ENCODE measurements around the gene AIF1L.

The AIF1L gene

DNA sequence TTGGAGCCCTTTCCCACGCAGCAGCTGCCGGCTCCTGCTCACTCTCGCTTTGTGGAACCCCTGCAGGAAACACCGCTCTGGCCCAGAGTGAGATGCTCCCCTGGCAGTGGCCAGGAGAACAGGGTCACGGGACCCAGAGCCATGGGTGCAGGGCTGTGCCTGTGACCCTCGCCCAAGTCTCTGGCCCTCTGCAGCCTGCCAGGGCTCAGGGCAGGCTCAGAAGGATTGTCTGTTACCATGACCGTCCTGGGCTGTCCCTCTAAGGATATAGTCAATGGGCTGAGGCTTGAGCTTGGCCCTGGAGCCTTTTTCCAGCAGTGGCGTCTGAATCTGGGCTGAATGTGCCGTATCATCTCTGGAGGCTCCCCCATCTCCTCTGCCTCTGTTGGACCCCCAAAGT is 28.7 kb upstream of the AIF1L start:
- TF ChIP-seq, protein P1, sequence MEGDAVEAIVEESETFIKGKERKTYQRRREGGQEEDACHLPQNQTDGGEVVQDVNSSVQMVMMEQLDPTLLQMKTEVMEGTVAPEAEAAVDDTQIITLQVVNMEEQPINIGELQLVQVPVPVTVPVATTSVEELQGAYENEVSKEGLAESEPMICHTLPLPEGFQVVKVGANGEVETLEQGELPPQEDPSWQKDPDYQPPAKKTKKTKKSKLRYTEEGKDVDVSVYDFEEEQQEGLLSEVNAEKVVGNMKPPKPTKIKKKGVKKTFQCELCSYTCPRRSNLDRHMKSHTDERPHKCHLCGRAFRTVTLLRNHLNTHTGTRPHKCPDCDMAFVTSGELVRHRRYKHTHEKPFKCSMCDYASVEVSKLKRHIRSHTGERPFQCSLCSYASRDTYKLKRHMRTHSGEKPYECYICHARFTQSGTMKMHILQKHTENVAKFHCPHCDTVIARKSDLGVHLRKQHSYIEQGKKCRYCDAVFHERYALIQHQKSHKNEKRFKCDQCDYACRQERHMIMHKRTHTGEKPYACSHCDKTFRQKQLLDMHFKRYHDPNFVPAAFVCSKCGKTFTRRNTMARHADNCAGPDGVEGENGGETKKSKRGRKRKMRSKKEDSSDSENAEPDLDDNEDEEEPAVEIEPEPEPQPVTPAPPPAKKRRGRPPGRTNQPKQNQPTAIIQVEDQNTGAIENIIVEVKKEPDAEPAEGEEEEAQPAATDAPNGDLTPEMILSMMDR (IDR thresholded peaks at IDR 0.05; ENCODE audit: low read depth, low read length, missing control alignments), result no peak
- DNase-seq (ENCODE audit: low read depth), result no peak
- no peak overlapping the region for H3K4me3 ChIP-seq (ENCODE audit: low read depth, low read length)

DNA sequence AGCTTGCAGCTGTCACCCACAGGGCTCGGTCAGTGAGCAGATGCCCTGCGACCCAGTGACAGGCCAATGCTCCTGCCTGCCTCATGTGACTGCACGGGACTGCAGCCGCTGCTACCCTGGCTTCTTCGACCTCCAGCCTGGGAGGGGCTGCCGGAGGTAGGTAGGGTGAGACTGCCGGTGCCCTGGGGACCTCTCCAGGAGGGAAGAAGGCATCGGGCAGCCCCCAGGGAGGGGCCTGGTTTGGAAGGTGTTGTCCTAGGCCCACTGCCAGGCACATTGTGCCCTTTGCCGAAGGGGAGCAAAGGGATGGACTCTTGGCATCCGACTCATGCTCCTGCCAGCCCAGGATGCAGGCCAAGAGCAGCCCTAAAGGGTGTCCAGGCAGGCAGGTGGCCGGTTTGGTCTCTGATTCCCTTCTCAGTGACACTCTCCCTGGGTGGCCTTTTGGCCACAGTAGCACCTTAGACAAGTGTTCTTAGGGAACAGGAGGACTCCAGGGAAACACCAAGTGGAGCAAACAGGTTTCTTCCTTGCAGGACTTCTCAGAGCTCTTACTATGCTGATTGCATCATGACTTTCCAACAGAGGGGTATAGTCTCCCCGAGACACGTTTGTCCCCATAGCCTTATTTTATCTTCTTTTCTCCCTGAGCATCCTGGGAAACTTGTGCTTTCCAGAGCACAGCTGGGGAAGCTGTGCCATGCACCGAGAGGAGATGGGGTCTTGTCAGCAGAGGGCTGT is 28.1 kb upstream of the AIF1L start:
- TF ChIP-seq, protein P1 (IDR thresholded peaks at IDR 0.05; ENCODE audit: low read depth, low read length, missing control alignments), result no peak
- H3K4me3 ChIP-seq (ENCODE audit: low read depth, low read length), result no peak overlapping the region
- no peak for DNase-seq (ENCODE audit: low read depth)

DNA sequence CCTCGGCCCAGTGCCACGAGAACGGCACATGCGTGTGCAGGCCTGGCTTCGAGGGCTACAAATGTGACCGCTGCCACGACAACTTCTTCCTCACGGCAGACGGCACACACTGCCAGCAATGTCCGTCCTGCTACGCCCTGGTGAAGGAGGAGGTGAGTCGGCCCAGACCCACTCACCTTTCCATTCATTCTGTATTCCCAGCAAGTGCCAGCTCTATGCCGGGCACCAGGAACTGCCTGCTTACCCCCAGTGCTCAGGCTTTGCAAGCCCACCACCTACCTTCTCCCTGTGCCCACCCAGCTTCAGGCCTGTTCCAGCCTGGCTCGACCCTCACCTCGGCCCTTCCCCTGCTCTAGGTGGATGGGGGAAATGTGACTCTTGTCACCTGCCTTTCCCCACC is 26.6 kb upstream of the AIF1L start:
- no peak for DNase-seq (ENCODE audit: low read depth)
- TF ChIP-seq, protein P1 (IDR thresholded peaks at IDR 0.05; ENCODE audit: low read depth, low read length, missing control alignments), result no peak
- no peak overlapping the region for H3K4me3 ChIP-seq (ENCODE audit: low read depth, low read length)

DNA sequence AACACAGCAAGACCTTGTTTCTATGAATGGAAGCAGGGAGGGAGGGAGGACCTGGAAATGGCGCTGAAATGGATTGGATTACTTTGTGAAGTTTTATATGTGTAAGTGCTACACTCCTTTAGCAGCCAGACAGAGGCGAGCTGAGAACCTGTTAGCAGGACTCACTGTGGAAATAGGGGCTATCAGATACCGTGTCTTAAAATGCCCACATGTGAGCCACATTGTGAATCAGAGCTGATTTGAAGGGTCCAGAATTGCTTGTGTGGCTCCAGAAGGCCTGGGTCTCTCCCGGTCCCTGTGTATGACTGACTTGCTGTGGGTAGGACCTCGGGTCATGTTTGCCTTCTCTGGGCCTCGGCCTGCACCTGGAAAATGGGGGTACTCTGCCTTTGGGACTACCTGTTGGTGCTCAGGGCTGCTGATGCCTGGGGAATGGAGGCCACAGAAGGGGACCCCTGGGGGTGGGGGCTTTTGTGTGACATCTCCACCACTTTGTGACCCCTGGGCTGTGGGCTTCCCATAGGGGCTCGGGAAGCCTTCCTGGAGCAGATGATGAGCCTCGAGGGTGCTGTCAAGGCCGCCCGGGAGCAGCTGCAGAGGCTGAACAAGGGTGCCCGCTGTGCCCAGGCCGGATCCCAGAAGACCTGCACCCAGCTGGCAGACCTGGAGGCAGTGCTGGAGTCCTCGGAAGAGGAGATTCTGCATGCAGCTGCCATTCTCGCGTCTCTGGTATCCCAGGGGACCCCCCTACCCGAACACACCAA is 24.0 kb upstream of the AIF1L start:
- no peak overlapping the region for H3K4me3 ChIP-seq (ENCODE audit: low read depth, low read length)
- TF ChIP-seq, protein P1 (IDR thresholded peaks at IDR 0.05; ENCODE audit: low read depth, low read length, missing control alignments), result no peak
- no peak for DNase-seq (ENCODE audit: low read depth)

DNA sequence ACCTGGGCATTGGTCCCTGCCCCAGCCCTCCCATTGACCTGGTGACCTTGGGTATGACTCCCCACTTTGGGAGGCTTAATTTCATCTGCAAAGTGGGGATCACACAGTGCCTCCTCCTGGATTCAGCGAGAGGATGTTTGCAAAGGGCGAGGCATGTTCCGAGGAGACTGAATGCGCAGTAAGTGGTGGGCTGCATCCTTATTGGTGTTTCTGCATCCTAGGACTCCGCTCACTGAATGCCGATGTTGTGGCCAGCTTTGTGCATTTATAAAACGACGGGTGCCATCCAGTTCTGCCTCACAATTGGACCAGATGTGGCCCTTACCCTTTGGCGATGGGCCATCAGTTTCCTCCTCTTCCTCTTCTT is 23.5 kb upstream of the AIF1L start:
- TF ChIP-seq, protein P1 (IDR thresholded peaks at IDR 0.05; ENCODE audit: low read depth, low read length, missing control alignments), result no peak
- DNase-seq (ENCODE audit: low read depth), result no peak
- H3K4me3 ChIP-seq (ENCODE audit: low read depth, low read length), result no peak overlapping the region

DNA sequence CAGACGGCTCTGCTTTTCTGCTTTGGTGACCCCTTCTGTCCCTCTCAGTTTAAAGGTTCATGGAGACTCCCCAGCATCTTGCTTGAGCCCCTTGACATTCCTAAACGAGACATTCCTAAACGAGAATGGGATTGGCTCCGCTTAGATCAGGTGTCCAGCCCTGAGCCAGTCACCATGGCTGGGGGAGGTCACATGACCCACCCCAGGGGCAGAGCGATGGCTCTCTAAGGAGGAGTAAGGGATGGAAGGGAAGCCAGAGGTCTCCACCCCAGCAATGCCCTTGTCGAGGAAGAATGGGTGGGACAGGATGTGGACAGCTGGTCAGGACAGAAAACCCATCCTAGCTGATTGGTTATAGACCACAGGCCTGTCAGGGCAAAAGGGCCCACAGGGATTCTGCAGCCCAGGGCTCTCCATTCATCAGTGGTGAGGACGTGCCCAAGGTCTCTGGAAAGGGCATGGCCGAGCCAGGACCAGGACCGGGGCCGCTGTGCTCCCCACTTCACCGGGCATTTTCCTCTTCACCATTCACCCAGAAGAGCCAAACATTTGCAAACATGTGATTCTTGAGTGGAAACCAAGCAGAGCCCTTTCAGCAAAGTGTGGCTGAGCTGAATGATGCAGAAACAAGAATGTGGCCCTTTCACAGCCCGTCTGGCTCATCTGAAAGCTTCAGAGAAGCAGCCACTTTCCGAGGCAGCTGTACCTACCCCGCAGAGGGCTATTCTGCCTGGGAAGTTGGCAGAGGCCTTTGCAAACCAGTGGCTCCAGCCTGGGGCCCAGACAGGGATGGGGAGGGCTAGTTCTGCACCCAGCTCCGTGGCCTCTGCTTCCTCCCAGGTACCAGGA is 19.8 kb upstream of the AIF1L start:
- no peak for DNase-seq (ENCODE audit: low read depth)
- TF ChIP-seq, protein P1 (IDR thresholded peaks at IDR 0.05; ENCODE audit: low read depth, low read length, missing control alignments), result no peak

More for the DNA sequence above, 19.8 kb upstream of the AIF1L start:
- no peak overlapping the region for H3K4me3 ChIP-seq (ENCODE audit: low read depth, low read length)

Measured in GM12864 (cell line).